Measurements from ENCODE around the gene SLC22A4. TPM values are rescaled to one million over a fixed set of nuclear protein-coding genes. Genes with fewer than 3 reads are reported as not detected.

Gene SLC22A4
- total and polyA plus RNA-seq, 2 of the 8 experiments (the other 6 are each of a cell fraction or from before 2014, with no cell fraction given), result 0.45 to 0.60 TPM

DNA sequence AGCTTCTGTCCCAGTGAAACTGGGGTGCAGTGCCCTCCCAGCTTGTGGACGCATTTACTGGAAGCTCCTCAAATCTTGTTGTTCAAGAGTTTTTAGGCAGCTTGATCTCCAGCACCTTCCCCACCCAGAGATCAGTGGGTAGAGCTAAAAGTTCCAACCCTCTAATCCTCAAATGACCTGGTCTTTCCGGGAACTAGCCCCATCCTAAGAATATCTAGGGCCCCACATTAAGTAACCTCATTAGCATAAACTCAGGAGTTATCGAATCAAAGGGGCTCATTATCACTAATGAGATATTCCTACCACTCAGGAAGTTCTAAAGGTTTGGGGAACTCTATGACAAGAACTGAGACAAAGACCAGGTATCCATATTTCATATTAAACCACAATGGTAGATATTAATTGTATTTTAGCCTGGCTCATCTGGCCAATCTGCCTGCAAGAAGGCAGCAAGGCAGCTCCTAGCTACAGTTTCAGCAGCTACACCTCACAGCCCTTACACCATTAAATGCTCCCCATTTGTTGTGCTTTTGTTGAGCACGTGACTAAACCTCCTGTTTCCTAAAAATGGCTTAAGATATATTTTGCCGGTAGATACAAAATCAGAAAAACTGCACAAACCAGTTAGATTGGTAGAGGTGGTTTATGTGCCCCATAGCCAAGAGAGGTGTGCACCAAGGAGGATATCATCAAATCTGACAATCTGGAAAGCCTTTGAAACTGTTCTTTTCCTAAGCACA, 50.8 kb downstream of the SLC22A4 start:
- no peak overlapping the region for H2AK5ac ChIP-seq (ENCODE audit: low read depth, low read length)
- FAIRE-seq, result no peak
- H4K8ac ChIP-seq (ENCODE audit: extremely low read depth, insufficient read depth, low read length), result no peak overlapping the region
- no peaks in the 10 kb centered on the region for H3K23me2 ChIP-seq (ENCODE audit: low read depth, low read length)
- no peak overlapping the region for H2BK20ac ChIP-seq (ENCODE audit: low read length)
- CTCF ChIA-PET (ENCODE audit: partially characterized antibody), result interaction anchor here (1.1 to 1.4 kb wide), 3 partner anchors 11 to 20 kb away, joined by 3 to 5 read pairs (median 3); no protein-coding TSS in a partner anchor
- TF ChIP-seq HDAC6 (IDR thresholded peaks at IDR 0.05; ENCODE audit: low read depth, low read length) (no peak), NANOG (IDR thresholded peaks at IDR 0.05; ENCODE audit: insufficient read depth, low read depth, low read length, poor library complexity, severe bottlenecking) (no peak), CBX5 (IDR thresholded peaks at IDR 0.05; ENCODE audit: low read depth, low read length) (no peak), KDM1A (IDR thresholded peaks at IDR 0.05; ENCODE audit: borderline replicate concordance, low read length) (no peak)
- no peak overlapping the region for H2BK120ac ChIP-seq (replicated peaks; ENCODE audit: low read depth, low read length)
- H2BK15ac ChIP-seq (ENCODE audit: low read length), result no peak overlapping the region
- H3K27me3 ChIP-seq (replicated peaks in 1 of 4; ENCODE audit: control insufficient read depth in 3 of 4, extremely low read depth in 1 of 4, insufficient read depth in 3 of 4, low read length in 3 of 4), result no peaks in the 10 kb centered on the region
- H2BK5ac ChIP-seq (ENCODE audit: low read depth, low read length), result no peak overlapping the region
- no peaks in the 10 kb centered on the region for H3K79me2 ChIP-seq (ENCODE audit: control insufficient read depth in 1 of 2, insufficient read depth in 2 of 2, low read length in 2 of 2)
- POLR2A ChIA-PET (ENCODE audit: partially characterized antibody), result no interaction called here
- no peaks in the 10 kb centered on the region for H3K79me1 ChIP-seq (ENCODE audit: low read depth, low read length)
- no peak overlapping the region for H3K27ac ChIP-seq (ENCODE audit: low read depth, low read length)
- H2AFZ ChIP-seq (ENCODE audit: low read length), result no peak overlapping the region
- no peak overlapping the region for H3K23ac ChIP-seq (ENCODE audit: insufficient read length)
- no peak overlapping the region for H3K56ac ChIP-seq (replicated peaks; ENCODE audit: insufficient read length, low read depth, low read length)
- H4K5ac ChIP-seq (ENCODE audit: insufficient read length, low read depth, low read length), result no peak overlapping the region
- H3K4ac ChIP-seq (replicated peaks; ENCODE audit: insufficient read length, low read depth, low read length), result no peak overlapping the region
- H3K4me2 ChIP-seq (ENCODE audit: insufficient read depth in 1 of 2, low read depth in 2 of 2, low read length in 2 of 2), result no peak overlapping the region
- H3K4me1 ChIP-seq (replicated peaks in 1 of 4; ENCODE audit: control insufficient read depth in 3 of 4, insufficient read depth in 4 of 4, low read length in 3 of 4), result no peaks in the 10 kb centered on the region
- H3K9ac ChIP-seq (replicated peaks in 1 of 4; ENCODE audit: extremely low read depth in 1 of 4, low read depth in 3 of 4, low read length in 3 of 4), result no peak overlapping the region; a peak in 1 of 7 replicates
- no peaks in the 10 kb centered on the region for H3K36me3 ChIP-seq (ENCODE audit: control insufficient read depth in 2 of 4, insufficient read depth in 4 of 4, low read length in 3 of 4)
- WGBS, 2 experiments (ENCODE audit: extremely low coverage in 1 of 2, insufficient coverage in 1 of 2, insufficient read length in 1 of 2, insufficient replicate concordance in 2 of 2, low coverage in 1 of 2, low lambda C conversion rate in 2 of 2, missing lambda C conversion rate in 1 of 2), result 85% methylated on average over 5 of the region's 5 CpGs; no CpG with 5 or more reads in 1 of the 2 experiments
- H3K9me3 ChIP-seq (ENCODE audit: insufficient read depth in 2 of 2, low read depth in 1 of 2, low read length in 1 of 2), result peaks cover 9 to 11% of the 10 kb centered on the region in 2 experiments; a peak in 3 of 4 replicates
- H2BK12ac ChIP-seq (ENCODE audit: low read depth, low read length), result no peak overlapping the region
- H3K14ac ChIP-seq (ENCODE audit: insufficient read length), result no peak overlapping the region
- no peak overlapping the region for H4K91ac ChIP-seq (replicated peaks; ENCODE audit: insufficient read length, low read length)
- DNase-seq (ENCODE audit: low read depth in 1 of 2, low spot score in 2 of 2), result no peak
- no peak overlapping the region for H3K4me3 ChIP-seq (ENCODE audit: extremely low read depth in 1 of 4, insufficient read depth in 2 of 4, low read depth in 3 of 4, low read length in 4 of 4)
- H4K20me1 ChIP-seq (replicated peaks in 1 of 2; ENCODE audit: control insufficient read depth in 1 of 2, insufficient read depth in 2 of 2, low read length in 2 of 2), result no peaks in the 10 kb centered on the region
- H3K18ac ChIP-seq (ENCODE audit: extremely low read depth, low read length), result no peak overlapping the region

All from H1 (cell line).